Measurements from ENCODE around the gene SLC10A2.
"Not testable (repeated sequence)": the region's sequence is repeated elsewhere in the genome, so short reads cannot be mapped to it uniquely, and the experiment has no call there.

Gene SLC10A2, protein sequence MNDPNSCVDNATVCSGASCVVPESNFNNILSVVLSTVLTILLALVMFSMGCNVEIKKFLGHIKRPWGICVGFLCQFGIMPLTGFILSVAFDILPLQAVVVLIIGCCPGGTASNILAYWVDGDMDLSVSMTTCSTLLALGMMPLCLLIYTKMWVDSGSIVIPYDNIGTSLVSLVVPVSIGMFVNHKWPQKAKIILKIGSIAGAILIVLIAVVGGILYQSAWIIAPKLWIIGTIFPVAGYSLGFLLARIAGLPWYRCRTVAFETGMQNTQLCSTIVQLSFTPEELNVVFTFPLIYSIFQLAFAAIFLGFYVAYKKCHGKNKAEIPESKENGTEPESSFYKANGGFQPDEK

GRCh38 chr13:103066079-103066780, at the start of gene SLC10A2:
Gene SLC10A2, minus strand, starts transcription at chr13:103066417. Its CDS starts 168 bp downstream, at chr13:103066249.
- Histone ChIP-seq H3K4me3 (ENCODE audit: low read depth, low read length) (no peak within 1 kb of the TSS), H3K27me3 (ENCODE audit: insufficient read depth, low read depth, severe bottlenecking) (no peaks in the 10 kb centered on the region), H3K27ac (no peak within 1 kb of the TSS), H3K9me3 (ENCODE audit: severe bottlenecking) (no peaks in the 10 kb centered on the region), H3K36me3 (no peaks in the 10 kb centered on the region)
- DNase-seq, result no peak
- TF ChIP-seq, protein P1, sequence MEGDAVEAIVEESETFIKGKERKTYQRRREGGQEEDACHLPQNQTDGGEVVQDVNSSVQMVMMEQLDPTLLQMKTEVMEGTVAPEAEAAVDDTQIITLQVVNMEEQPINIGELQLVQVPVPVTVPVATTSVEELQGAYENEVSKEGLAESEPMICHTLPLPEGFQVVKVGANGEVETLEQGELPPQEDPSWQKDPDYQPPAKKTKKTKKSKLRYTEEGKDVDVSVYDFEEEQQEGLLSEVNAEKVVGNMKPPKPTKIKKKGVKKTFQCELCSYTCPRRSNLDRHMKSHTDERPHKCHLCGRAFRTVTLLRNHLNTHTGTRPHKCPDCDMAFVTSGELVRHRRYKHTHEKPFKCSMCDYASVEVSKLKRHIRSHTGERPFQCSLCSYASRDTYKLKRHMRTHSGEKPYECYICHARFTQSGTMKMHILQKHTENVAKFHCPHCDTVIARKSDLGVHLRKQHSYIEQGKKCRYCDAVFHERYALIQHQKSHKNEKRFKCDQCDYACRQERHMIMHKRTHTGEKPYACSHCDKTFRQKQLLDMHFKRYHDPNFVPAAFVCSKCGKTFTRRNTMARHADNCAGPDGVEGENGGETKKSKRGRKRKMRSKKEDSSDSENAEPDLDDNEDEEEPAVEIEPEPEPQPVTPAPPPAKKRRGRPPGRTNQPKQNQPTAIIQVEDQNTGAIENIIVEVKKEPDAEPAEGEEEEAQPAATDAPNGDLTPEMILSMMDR (IDR thresholded peaks at IDR 0.05; ENCODE audit: low read depth, low read length), result no peak

DNA sequence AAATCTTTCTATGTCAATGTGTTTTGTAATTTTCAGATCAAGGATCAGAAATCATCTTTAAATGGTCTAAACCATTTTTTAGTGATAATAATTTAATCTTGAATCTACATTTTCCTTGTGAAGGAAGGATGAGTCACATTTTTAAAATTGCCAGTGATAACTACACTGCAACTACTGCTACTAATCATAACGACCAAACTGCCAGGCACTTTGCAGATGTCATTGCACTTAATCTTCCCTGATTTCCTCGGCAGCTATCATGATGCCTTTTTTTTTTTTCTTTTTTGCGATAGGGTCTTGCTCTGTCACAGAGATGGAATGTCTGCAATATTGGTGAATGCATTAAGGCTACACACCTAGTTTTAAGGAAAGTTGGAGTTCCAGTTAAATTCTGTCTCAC, 41.4 kb upstream of the SLC10A2 start:
- DNase-seq, result no peak
- TF ChIP-seq, protein P1 (IDR thresholded peaks at IDR 0.05; ENCODE audit: low read depth, low read length), result no peak
- Histone ChIP-seq H3K27me3 (ENCODE audit: insufficient read depth, low read depth, severe bottlenecking) (no peaks in the 10 kb centered on the region), H3K4me3 (ENCODE audit: low read depth, low read length) (no peak overlapping the region), H3K36me3 (no peaks in the 10 kb centered on the region), H3K9me3 (ENCODE audit: severe bottlenecking) (no peaks in the 10 kb centered on the region), H3K27ac (no peak overlapping the region)

DNA sequence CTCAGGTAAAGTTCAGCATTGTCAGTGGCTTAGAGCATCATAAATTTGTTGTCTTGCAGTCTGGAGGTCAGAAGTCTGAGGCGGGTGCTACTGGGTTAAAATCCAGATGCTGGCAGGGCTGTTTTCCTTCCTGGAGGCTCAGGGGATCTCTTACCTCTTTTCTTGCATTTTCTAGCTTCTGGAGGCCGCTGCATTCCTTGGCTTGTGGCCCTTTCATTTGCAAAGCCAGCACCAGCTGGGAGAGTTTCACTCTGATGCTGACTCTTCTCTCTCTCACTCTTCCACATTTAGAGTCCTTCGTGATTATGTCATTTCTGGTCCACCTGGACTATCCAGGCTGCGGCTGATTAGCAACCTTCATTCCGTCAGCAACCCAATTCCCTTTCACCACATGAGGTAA, 38.1 kb upstream of the SLC10A2 start:
- no peaks in the 10 kb centered on the region for H3K9me3 ChIP-seq (ENCODE audit: severe bottlenecking)
- H3K36me3 ChIP-seq, result no peaks in the 10 kb centered on the region
- no peaks in the 10 kb centered on the region for H3K27me3 ChIP-seq (ENCODE audit: insufficient read depth, low read depth, severe bottlenecking)
- no peak for DNase-seq
- no peak overlapping the region for H3K27ac ChIP-seq
- TF ChIP-seq, protein P1 (IDR thresholded peaks at IDR 0.05; ENCODE audit: low read depth, low read length), result no peak
- H3K4me3 ChIP-seq (ENCODE audit: low read depth, low read length), result no peak overlapping the region

DNA sequence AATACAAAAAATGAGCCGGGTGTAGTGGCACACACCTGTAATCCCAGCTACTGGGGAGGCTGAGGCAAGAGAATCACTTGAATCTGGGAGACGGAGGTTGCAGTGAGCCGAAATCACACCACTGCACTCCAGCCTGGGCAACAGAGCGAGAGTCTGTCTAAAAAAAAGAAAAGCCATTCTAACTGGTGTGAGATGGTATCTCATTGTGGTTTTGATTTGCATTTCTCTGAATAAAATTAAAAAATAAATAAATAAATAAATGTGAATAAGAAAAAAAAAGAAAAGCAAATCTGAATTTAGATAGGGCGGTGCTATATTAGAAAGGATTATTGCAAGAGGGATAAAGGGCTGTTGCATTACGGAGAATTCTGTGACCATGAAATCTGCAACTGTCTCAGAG, 37.2 kb upstream of the SLC10A2 start:
- H3K36me3 ChIP-seq; H3K27me3 ChIP-seq (ENCODE audit: insufficient read depth, low read depth, severe bottlenecking); DNase-seq; H3K27ac ChIP-seq; H3K9me3 ChIP-seq (ENCODE audit: severe bottlenecking); H3K4me3 ChIP-seq (ENCODE audit: low read depth, low read length): not testable (repeated sequence)

DNA sequence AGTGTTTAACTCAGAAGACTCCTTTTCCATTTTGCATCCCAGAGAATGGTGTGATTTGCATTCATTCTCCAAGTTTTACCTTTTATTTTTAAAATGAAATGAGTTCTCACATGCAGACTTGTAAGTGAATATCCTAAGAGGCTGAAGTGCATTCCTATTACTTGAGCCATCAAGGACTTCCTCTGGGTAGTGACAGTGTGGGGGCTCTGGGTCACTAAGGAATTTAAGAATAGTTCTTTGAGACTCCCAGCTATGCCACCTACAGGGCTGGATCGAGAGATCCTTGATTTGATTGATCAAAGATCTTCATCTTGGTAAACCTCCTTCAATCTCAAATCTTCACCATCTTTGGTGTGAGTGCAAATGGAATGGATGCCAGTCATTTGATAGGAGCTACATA, 36.3 kb upstream of the SLC10A2 start:
- DNase-seq, result no peak
- Histone ChIP-seq H3K9me3 (ENCODE audit: severe bottlenecking) (no peaks in the 10 kb centered on the region), H3K36me3 (no peaks in the 10 kb centered on the region), H3K27me3 (ENCODE audit: insufficient read depth, low read depth, severe bottlenecking) (no peaks in the 10 kb centered on the region), H3K27ac (no peak overlapping the region), H3K4me3 (ENCODE audit: low read depth, low read length) (no peak overlapping the region)
- TF ChIP-seq, protein P1 (IDR thresholded peaks at IDR 0.05; ENCODE audit: low read depth, low read length), result no peak

- no peak overlapping the region for H3K27ac ChIP-seq
- DNase-seq, result no peak
- H3K4me3 ChIP-seq (ENCODE audit: low read depth, low read length), result no peak overlapping the region
- TF ChIP-seq, protein P1 (IDR thresholded peaks at IDR 0.05; ENCODE audit: low read depth, low read length), result no peak
- H3K36me3 ChIP-seq, result no peaks in the 10 kb centered on the region
- H3K27me3 ChIP-seq (ENCODE audit: insufficient read depth, low read depth, severe bottlenecking), result no peaks in the 10 kb centered on the region
- H3K9me3 ChIP-seq (ENCODE audit: severe bottlenecking), result no peaks in the 10 kb centered on the region
These were observed 35.7 kb upstream of the SLC10A2 start for GRCh38 chr13:103101901-103102300.

Measured in WERI-Rb-1 (cell line).